HG03066 (cell line): ENCODE measurements around the gene PRAC1.

Experiments used
- ATAC-seq: cut with Tn5 transposase; IDR thresholded peaks from one replicate; pipeline ENCODE4 v1.9.1; 2021; ENCODE audit warnings: low read depth; ENCODE audit not compliant: unreplicated experiment

Gene PRAC1

DNA sequence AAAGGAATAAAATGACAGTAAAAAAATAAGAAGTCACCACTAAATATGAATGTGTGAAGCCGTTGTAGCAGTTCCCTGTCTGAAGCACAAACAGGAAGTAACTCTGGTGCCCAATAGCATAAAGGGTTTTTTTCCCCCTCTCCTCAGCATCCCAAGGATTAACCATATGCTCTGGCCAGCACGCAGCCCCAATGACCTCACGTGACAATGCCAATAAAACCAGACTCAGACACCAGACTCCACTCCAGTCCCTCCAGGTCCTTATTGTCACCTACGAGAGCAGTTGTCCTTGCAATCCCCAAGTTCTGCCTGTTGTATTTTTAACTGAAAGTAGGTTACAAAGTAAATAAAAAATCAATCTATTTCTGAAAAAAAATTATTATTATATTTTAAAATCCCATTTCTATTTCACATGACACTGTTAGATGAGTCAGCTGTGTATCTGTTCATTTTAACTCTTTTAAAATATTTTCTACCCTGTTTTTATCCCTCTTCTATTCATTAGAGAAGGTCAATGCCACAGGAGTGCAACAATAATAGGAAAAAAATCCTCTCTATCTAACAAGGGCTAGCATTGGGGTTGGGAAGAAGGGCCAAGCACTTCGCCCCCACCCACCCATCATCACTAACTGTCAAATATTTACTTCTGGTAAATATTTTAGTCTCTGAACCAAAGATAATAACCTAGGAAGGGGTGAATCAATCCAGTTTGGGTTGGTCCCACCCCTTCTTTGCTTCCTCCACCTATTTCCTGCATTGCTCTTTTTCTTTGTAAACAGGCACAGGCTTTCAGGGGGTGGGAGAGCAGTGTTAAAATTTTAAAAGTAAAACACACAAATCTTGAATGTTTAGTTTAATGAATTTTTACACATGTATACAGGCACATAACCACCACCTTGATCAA, 6.6 kb downstream of the PRAC1 start:
- no peak for ATAC-seq

- no peak for ATAC-seq
Observed at GRCh38 chr17:48711128-48711527, 11.2 kb downstream of the PRAC1 start.

GRCh38 chr17:48704361-48705248, 17.7 kb downstream of the PRAC1 start:
- no peak for ATAC-seq

- ATAC-seq, result no peak
Observed at GRCh38 chr17:48701864-48702532, 20.3 kb downstream of the PRAC1 start.

DNA sequence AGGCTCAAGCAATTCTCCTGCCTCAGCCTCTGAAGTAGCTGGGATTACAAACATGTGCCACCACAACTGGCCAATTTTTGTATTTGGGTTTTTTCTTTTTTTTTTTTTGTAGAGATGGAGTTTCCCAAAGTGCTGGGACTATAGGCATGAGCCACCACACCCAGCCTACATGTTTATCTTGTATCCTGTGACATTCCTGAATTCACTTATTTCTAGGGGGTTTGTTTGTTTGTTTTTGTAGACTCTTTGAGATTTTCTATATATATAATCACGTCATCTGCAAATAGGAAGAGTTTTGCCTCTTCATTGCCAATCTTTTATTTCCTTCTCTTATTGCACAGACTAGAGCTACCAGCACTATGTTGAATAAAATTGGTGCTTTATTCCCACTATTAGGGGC, 29.1 kb downstream of the PRAC1 start:
- ATAC-seq, result no peak

DNA sequence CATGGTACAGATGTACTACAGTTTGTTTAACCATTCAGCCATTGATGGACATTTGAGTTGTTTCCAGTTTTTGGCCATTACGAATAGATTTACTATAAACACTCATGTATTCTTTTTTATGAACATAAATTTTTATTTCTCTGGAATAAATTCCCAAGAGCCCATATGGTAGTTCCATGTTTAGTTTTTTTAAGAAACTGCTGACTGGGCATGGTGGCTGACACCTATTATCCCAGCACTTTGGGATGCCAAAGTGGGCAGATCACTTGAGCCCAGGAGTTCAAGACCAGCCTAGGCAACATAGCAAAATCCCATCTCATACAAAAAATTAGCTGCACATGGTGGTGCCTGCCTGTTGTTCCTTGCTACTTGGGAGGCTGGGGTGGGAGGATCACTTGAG, 30.3 kb downstream of the PRAC1 start:
- no peak for ATAC-seq

GRCh38 chr17:48690655-48691054, 31.7 kb downstream of the PRAC1 start:
- no peak for ATAC-seq

- ATAC-seq, result no peak
Observed at GRCh38 chr17:48681609-48682008, 40.7 kb downstream of the PRAC1 start.

- no peak for ATAC-seq
Observed at GRCh38 chr17:48679385-48680096, 42.8 kb downstream of the PRAC1 start.

- no peak for ATAC-seq
Observed at GRCh38 chr17:48678141-48678971, 44.0 kb downstream of the PRAC1 start.

DNA sequence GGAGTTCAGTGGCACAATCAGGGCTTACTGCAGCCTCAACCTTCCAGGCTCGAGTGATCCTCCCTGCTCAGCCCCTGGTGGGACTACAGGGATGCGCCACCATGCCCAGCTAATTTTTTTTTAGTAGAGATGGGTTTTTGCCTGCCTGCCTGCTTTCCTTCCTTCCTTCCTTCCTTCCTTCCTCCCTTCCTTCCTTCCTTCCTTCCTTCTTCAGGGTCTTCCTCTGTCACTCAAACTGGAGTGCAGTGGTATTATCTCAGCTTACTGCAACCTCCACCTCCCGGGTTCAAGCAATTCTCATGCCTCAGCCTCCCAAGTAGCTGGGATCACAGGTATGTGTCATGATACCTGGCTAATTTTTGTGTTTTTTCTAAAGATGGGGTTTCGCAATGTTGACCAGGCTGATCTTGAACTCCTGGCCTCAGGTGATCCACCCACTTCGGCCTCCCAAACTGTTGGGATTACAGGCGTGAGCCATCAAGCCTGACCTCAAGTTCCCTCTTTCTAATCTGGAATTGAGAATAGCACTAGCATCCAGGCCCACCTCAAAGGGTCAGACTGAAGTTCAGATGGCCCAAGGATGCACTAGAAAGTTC, 45.3 kb downstream of the PRAC1 start:
- ATAC-seq, result no peak

GRCh38 chr17:48672340-48672739, 50.0 kb downstream of the PRAC1 start:
- ATAC-seq, result no peak
